WTC11 (cell line): ENCODE results near the gene TBKBP1. TPM values are rescaled to one million over a fixed set of nuclear protein-coding genes. Genes with fewer than 3 reads are reported as not detected.

Source experiments
- ATAC-seq: fragments of 200-7000 bp; cut with Tn5 transposase; 2 replicates; pipeline ENCODE4 v1.10.0; 2021; ENCODE audit warnings: mild to moderate bottlenecking, moderate library complexity
- CTCF ChIA-PET: fragments of 300-600 bp; sonication (Branson Sonifier 250); formaldehyde crosslinking; loops from one replicate; lab custom pipeline; 2021; ENCODE audit warnings: antibody characterized with exemption; lab: Charles Lee
- POLR2A ChIA-PET: fragments of 350-600 bp; sonication (Branson Sonifier 250); formaldehyde crosslinking; loops from one replicate; lab custom pipeline; 2021; ENCODE audit warnings: antibody characterized with exemption; lab: Charles Lee
- DNase-seq: peaks from one replicate; pipeline ENCODE4 v3.0.0; 2021; ENCODE audit warnings: low spot score
- H3K27ac Mint-ChIP-seq: 2 replicates; pipeline ENCODE4 v1.8.0; 2021; ENCODE audit warnings: mixed read lengths
- H3K27me3 Mint-ChIP-seq: 2 replicates; pipeline ENCODE4 v1.8.0; 2021; ENCODE audit warnings: low read depth, mild to moderate bottlenecking, moderate library complexity, mixed read lengths
- H3K36me3 Mint-ChIP-seq: 2 replicates; pipeline ENCODE4 v1.8.0; 2021; ENCODE audit warnings: mixed read lengths
- H3K4me1 Mint-ChIP-seq: 2 replicates; pipeline ENCODE4 v1.8.0; 2022; ENCODE audit warnings: mixed read lengths
- H3K4me3 Mint-ChIP-seq: 2 replicates; pipeline ENCODE4 v1.8.0; 2021; ENCODE audit warnings: mild to moderate bottlenecking, moderate library complexity, mixed read lengths
- H3K9me3 Mint-ChIP-seq: 2 replicates; pipeline ENCODE4 v1.8.0; 2021; ENCODE audit warnings: mixed read lengths
- FOXK1 ChIP-seq: sonication (generic); formaldehyde crosslinking; IDR thresholded peaks from 2 replicates; pipeline ENCODE4 v1.8.0; 2022; ENCODE audit warnings: mild to moderate bottlenecking, moderate library complexity, missing genetic modification reagents
- GRHL2 ChIP-seq: fragments of 250-450 bp; sonication (Bioruptor Pico); IDR thresholded peaks from 2 replicates; pipeline ENCODE4 v1.8.0; 2022; ENCODE audit warnings: mild to moderate bottlenecking, moderate library complexity; ENCODE audit not compliant: insufficient replicate concordance, severe bottlenecking
- NFYB ChIP-seq: sonication (generic); formaldehyde crosslinking; conservative IDR thresholded peaks from 2 replicates; pipeline ENCODE4 v1.8.0; 2022; ENCODE audit warnings: low read depth, missing genetic modification reagents
- NR2C2 ChIP-seq: sonication (generic); formaldehyde crosslinking; IDR thresholded peaks from 2 replicates; pipeline ENCODE4 v1.8.0; 2022; ENCODE audit warnings: mild to moderate bottlenecking, missing genetic modification reagents
- OVOL2 ChIP-seq: fragments of 250-450 bp; sonication (Bioruptor Pico); IDR thresholded peaks from 2 replicates; pipeline ENCODE4 v1.9.0; 2021; ENCODE audit warnings: mild to moderate bottlenecking, borderline replicate concordance
- PRRX2 ChIP-seq: fragments of 250-450 bp; sonication (Bioruptor Pico); IDR thresholded peaks from 2 replicates; pipeline ENCODE4 v1.8.0; 2021; ENCODE audit warnings: mild to moderate bottlenecking
- RELA ChIP-seq: sonication (generic); formaldehyde crosslinking; IDR thresholded peaks from 2 replicates; pipeline ENCODE4 v1.8.1; 2022; ENCODE audit warnings: missing genetic modification reagents, mild to moderate bottlenecking, borderline replicate concordance
- RORB ChIP-seq: fragments of 250-450 bp; sonication (Bioruptor Pico); IDR thresholded peaks from 2 replicates; pipeline ENCODE4 v1.9.0; 2021; ENCODE audit warnings: mild to moderate bottlenecking
- SMAD3 ChIP-seq: sonication (generic); formaldehyde crosslinking; IDR thresholded peaks from 2 replicates; pipeline ENCODE4 v1.8.0; 2022; ENCODE audit warnings: missing genetic modification reagents, mild to moderate bottlenecking, borderline replicate concordance
- SMAD4 ChIP-seq: sonication (generic); formaldehyde crosslinking; IDR thresholded peaks from 2 replicates; pipeline ENCODE4 v1.8.0; 2022; ENCODE audit warnings: mild to moderate bottlenecking, missing genetic modification reagents
- TEAD1 ChIP-seq: sonication (generic); formaldehyde crosslinking; IDR thresholded peaks from 2 replicates; pipeline ENCODE4 v1.8.0; 2022; ENCODE audit warnings: mild to moderate bottlenecking, missing genetic modification reagents
- TEAD4 ChIP-seq: sonication (generic); formaldehyde crosslinking; IDR thresholded peaks from 2 replicates; pipeline ENCODE4 v1.8.0; 2022; ENCODE audit warnings: mild to moderate bottlenecking, missing genetic modification reagents
- TP53 ChIP-seq: sonication (generic); formaldehyde crosslinking; IDR thresholded peaks from 2 replicates; pipeline ENCODE4 v1.8.1; 2023; ENCODE audit warnings: mild to moderate bottlenecking, missing genetic modification reagents
- ZBTB21 ChIP-seq: sonication (generic); formaldehyde crosslinking; IDR thresholded peaks from 2 replicates; pipeline ENCODE4 v1.8.1; 2023; ENCODE audit warnings: mild to moderate bottlenecking, missing genetic modification reagents, borderline replicate concordance
- ZNF121 ChIP-seq: sonication (generic); formaldehyde crosslinking; IDR thresholded peaks from 2 replicates; pipeline ENCODE4 v1.8.0; 2023; ENCODE audit warnings: missing genetic modification reagents
- ZNF423 ChIP-seq: fragments of 250-450 bp; sonication (Bioruptor Pico); IDR thresholded peaks from 2 replicates; pipeline ENCODE4 v2.1.2; 2022; ENCODE audit warnings: mild to moderate bottlenecking, moderate library complexity
- total RNA-seq: library from RNA; stranded (reverse); gene quantifications from 3 replicates; pipeline ENCODE4 v1.2.3, GENCODE V29; 2021
- TF ChIP-seq, protein P1 (sequence below): sonication (generic); formaldehyde crosslinking; IDR thresholded peaks from 2 replicates; pipeline ENCODE4 v1.8.0; 2022; ENCODE audit warnings: mild to moderate bottlenecking, missing genetic modification reagents
- TF ChIP-seq, protein P2 (sequence below): sonication (generic); formaldehyde crosslinking; IDR thresholded peaks from 2 replicates; pipeline ENCODE4 v1.8.1; 2023; ENCODE audit warnings: mild to moderate bottlenecking, missing genetic modification reagents, moderate library complexity
- TF ChIP-seq, protein P3 (sequence below): sonication (generic); formaldehyde crosslinking; IDR thresholded peaks from 2 replicates; pipeline ENCODE4 v1.8.0; 2022; ENCODE audit warnings: mild to moderate bottlenecking, missing genetic modification reagents
- TF ChIP-seq, protein P4 (sequence below): fragments of 200-600 bp; IDR thresholded peaks from 2 replicates; pipeline ENCODE4 v1.8.0; 2022; ENCODE audit warnings: antibody characterized with exemption

Gene TBKBP1
- total RNA-seq, 1 experiment from 2014 or later = 17.4 TPM

DNA sequence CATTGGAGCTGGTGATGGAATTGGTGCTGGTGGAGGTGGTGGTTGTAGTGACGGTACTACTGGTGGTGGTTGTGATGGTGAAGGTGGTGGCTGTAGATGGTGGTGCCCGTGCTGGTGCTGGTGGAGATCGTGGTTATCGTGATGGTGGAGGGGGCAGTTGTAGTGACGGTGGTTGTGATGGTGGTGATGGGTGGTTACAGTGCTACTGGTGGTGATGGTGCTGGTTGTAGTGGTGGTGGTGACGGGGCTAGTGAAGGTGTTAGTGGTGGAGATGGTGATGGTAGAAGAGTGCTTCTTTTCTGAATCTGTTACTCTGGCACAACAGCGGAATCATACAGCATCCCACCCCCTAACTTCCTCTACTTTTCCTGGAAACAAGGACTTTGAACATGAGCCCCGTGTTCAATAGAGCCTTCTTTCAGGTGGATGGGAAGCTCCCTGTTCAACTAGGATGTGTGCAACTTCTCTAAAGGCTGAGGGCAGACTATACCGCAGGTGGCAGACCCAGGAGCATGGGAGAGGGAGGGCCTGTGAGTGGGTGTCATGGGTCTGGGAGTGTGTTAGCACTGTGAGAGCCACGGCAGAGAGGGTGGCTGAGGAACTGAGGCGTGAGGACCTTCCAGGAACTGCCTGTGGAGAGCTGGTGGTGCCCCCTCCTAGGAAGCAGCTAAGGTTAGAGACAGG is 47.3 kb downstream of the TBKBP1 start (continued):
- no peak for TF ChIP-seq SMAD4 (CRISPR knock-in tag)

DNA sequence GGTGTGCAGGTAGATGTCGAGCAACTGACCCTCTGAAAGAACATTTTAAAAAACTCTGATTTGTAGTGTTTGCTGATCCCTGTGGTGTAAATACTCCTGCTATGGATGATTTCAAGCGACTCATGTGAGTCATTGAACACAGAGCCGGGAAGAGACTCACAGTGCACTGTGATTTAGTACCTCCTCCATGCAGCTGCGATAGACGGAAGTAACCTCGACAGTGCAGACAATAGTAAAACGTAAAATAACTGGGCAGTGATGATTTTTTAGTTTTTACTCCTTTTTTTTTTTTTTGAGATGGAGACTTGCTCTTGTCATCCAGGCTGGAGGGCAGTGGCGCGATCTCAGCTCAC is 47.8 kb downstream of the TBKBP1 start:
- TF ChIP-seq ZNF423 (no peak), FOXK1 (CRISPR knock-in tag) (no peak), PRRX2 (no peak), RELA (CRISPR knock-in tag) (no peak), TEAD4 (CRISPR knock-in tag) (no peak), NR2C2 (CRISPR knock-in tag) (no peak), TEAD1 (CRISPR knock-in tag) (no peak), TP53 (no peak), ZNF121 (no peak), RORB (CRISPR knock-in tag) (no peak), SMAD4 (CRISPR knock-in tag) (no peak), GRHL2 (CRISPR knock-in tag) (no peak)
- TF ChIP-seq, protein P1, sequence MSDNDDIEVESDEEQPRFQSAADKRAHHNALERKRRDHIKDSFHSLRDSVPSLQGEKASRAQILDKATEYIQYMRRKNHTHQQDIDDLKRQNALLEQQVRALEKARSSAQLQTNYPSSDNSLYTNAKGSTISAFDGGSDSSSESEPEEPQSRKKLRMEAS (CRISPR knock-in tag) = no peak
- TF ChIP-seq, protein P2, sequence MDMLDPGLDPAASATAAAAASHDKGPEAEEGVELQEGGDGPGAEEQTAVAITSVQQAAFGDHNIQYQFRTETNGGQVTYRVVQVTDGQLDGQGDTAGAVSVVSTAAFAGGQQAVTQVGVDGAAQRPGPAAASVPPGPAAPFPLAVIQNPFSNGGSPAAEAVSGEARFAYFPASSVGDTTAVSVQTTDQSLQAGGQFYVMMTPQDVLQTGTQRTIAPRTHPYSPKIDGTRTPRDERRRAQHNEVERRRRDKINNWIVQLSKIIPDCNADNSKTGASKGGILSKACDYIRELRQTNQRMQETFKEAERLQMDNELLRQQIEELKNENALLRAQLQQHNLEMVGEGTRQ (CRISPR knock-in tag) = no peak
- TF ChIP-seq, protein P3, sequence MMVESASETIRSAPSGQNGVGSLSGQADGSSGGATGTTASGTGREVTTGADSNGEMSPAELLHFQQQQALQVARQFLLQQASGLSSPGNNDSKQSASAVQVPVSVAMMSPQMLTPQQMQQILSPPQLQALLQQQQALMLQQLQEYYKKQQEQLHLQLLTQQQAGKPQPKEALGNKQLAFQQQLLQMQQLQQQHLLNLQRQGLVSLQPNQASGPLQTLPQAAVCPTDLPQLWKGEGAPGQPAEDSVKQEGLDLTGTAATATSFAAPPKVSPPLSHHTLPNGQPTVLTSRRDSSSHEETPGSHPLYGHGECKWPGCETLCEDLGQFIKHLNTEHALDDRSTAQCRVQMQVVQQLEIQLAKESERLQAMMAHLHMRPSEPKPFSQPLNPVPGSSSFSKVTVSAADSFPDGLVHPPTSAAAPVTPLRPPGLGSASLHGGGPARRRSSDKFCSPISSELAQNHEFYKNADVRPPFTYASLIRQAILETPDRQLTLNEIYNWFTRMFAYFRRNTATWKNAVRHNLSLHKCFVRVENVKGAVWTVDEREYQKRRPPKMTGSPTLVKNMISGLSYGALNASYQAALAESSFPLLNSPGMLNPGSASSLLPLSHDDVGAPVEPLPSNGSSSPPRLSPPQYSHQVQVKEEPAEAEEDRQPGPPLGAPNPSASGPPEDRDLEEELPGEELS (CRISPR knock-in tag) = no peak
- CTCF ChIA-PET = interaction anchor here (0.6 to 6.0 kb wide), 18 partner anchors 9 to 312 kb away, joined by 3 to 59 read pairs (median 5); partner anchors contain the start of genes LRRC46, MRPL10, TBKBP1 and TBX21
- Mint-ChIP-seq H3K27ac (no peak overlapping the region), H3K36me3 (no peaks in the 10 kb centered on the region), H3K4me1 (no peaks in the 10 kb centered on the region), H3K4me3 (no peak overlapping the region), H3K9me3 (no peaks in the 10 kb centered on the region), H3K27me3 (peaks cover 15% of the 10 kb centered on the region)
- POLR2A ChIA-PET = interaction anchor here (0.5 to 0.7 kb wide), 2 partner anchors 23 to 69 kb away, joined by 3 to 5 read pairs; no protein-coding TSS in a partner anchor
- ATAC-seq (no peak), DNase-seq (no peak)

DNA sequence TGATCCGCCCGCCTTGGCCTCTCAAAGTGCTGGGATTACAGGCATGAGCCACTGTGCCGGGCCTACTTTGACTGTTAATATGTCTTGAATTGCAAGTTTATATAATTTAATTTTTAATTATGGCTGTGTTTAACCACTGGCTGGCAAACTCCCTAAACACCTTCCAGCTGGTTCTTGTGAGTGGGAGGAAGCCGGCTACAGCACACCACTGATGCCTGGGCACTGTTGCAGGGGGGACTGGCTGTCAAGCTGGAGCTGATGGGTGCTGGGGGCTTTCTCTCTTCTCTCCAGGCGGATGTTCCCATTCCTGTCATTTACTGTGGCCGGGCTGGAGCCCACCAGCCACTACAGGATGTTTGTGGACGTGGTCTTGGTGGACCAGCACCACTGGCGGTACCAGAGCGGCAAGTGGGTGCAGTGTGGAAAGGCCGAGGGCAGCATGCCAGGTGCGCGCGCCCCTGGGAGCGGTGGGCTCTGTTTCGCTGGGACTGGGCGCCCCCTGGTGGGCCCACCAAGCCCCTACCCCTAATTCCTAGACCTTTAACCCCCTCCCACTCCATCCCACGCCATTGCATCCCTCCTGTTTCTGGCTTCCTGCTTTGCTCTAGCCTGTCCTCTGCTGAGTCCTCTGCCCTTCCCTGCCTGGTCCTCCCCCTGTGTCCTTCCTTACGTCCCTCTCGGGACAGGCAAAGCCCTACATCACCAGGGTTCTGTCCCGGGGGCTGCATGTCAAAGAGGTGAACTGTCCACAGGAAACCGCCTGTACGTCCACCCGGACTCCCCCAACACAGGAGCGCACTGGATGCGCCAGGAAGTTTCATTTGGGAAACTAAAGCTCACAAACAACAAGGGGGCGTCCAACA is 48.6 kb downstream of the TBKBP1 start:
- ChIA-PET POLR2A (interaction anchor here (0.5 to 0.7 kb wide), 2 partner anchors 24 to 69 kb away, joined by 3 to 5 read pairs; no protein-coding TSS in a partner anchor), CTCF (interaction anchor here (0.6 to 6.0 kb wide), 19 partner anchors 8 to 313 kb away, joined by 3 to 59 read pairs (median 5); partner anchors contain the start of genes LRRC46, MRPL10, TBKBP1 and TBX21)
- DNase-seq (peak; percentile 76), ATAC-seq (peak; percentile 91)
- 0 out of 2 replicates have a peak, but pooled peaks have one; percentile 35 for TF ChIP-seq SMAD3 (CRISPR knock-in tag)
- no peak for TF ChIP-seq OVOL2 (CRISPR knock-in tag)
- TF ChIP-seq NFYB = no peak
- TF ChIP-seq, protein P4, sequence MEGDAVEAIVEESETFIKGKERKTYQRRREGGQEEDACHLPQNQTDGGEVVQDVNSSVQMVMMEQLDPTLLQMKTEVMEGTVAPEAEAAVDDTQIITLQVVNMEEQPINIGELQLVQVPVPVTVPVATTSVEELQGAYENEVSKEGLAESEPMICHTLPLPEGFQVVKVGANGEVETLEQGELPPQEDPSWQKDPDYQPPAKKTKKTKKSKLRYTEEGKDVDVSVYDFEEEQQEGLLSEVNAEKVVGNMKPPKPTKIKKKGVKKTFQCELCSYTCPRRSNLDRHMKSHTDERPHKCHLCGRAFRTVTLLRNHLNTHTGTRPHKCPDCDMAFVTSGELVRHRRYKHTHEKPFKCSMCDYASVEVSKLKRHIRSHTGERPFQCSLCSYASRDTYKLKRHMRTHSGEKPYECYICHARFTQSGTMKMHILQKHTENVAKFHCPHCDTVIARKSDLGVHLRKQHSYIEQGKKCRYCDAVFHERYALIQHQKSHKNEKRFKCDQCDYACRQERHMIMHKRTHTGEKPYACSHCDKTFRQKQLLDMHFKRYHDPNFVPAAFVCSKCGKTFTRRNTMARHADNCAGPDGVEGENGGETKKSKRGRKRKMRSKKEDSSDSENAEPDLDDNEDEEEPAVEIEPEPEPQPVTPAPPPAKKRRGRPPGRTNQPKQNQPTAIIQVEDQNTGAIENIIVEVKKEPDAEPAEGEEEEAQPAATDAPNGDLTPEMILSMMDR = peak; percentile 86
- 0 out of 2 replicates have a peak, but pooled peaks have one; percentile 62 for TF ChIP-seq ZBTB21 (CRISPR knock-in tag)
- H3K4me1 Mint-ChIP-seq = no peaks in the 10 kb centered on the region
- H3K27ac Mint-ChIP-seq = no peak overlapping the region
- H3K27me3 Mint-ChIP-seq = peaks cover 13% of the 10 kb centered on the region
- H3K36me3 Mint-ChIP-seq = no peaks in the 10 kb centered on the region
- no peaks in the 10 kb centered on the region for H3K9me3 Mint-ChIP-seq
- H3K4me3 Mint-ChIP-seq = no peak overlapping the region
